ENCODE measurements around the gene SARDH. TPM values are rescaled to one million over a fixed set of nuclear protein-coding genes. Genes with fewer than 3 reads are reported as not detected.

Gene SARDH
- total RNA-seq, 1 donor from 2014 or later, result 12.9 TPM

GRCh38 chr9:133726401-133727276 is 11.5 kb downstream of the SARDH start:
- Mint-ChIP-seq H3K27ac (no peak overlapping the region), H3K9me3 (peaks cover 9% of the 10 kb centered on the region)
- peak; percentile 29 to 77 for DNase-seq (ENCODE audit: low spot score in 2 of 2, unreplicated experiment in 2 of 2)

GRCh38 chr9:133725886-133726285 is 12.3 kb downstream of the SARDH start:
- H3K27me3 Mint-ChIP-seq (ENCODE audit: low read depth), result peaks cover 9% of the 10 kb centered on the region
- no peaks in the 10 kb centered on the region for H3K4me1 Mint-ChIP-seq
- TF ChIP-seq CTCF (IDR thresholded peaks at IDR 0.05; ENCODE audit: unreplicated experiment), result no peak
- no peak for DNase-seq (ENCODE audit: low spot score in 2 of 2, unreplicated experiment in 2 of 2)
- H3K9me3 Mint-ChIP-seq, result peaks cover 10% of the 10 kb centered on the region
- H3K36me3 Mint-ChIP-seq, result peaks cover 1% of the 10 kb centered on the region
- no peak overlapping the region for H3K27ac Mint-ChIP-seq
- no peak overlapping the region for H3K4me3 Mint-ChIP-seq

More at GRCh38 chr9:133726401-133727276, 11.5 kb downstream of the SARDH start:
- Mint-ChIP-seq H3K36me3 (no peaks in the 10 kb centered on the region), H3K4me3 (no peak overlapping the region), H3K27me3 (ENCODE audit: low read depth) (peaks cover 9% of the 10 kb centered on the region), H3K4me1 (no peaks in the 10 kb centered on the region)
- peak; percentile 51 for TF ChIP-seq CTCF (IDR thresholded peaks at IDR 0.05; ENCODE audit: unreplicated experiment)

- Mint-ChIP-seq H3K27me3 (ENCODE audit: low read depth) (peaks cover 2% of the 10 kb centered on the region), H3K27ac (no peak overlapping the region), H3K4me3 (no peak overlapping the region), H3K36me3 (peaks cover 6% of the 10 kb centered on the region), H3K4me1 (peaks cover 20% of the 10 kb centered on the region), H3K9me3 (peaks cover 11% of the 10 kb centered on the region)
- DNase-seq (ENCODE audit: low spot score in 2 of 2, unreplicated experiment in 2 of 2), result no peak
- no peak for TF ChIP-seq CTCF (IDR thresholded peaks at IDR 0.05; ENCODE audit: unreplicated experiment)
These were observed 19.4 kb downstream of the SARDH start for GRCh38 chr9:133718563-133719315.

GRCh38 chr9:133717113-133718031 is 20.8 kb downstream of the SARDH start:
- no peak for TF ChIP-seq CTCF (IDR thresholded peaks at IDR 0.05; ENCODE audit: unreplicated experiment)
- DNase-seq (ENCODE audit: low spot score in 2 of 2, unreplicated experiment in 2 of 2), result no peak
- no peak overlapping the region for H3K4me3 Mint-ChIP-seq
- no peaks in the 10 kb centered on the region for H3K27me3 Mint-ChIP-seq (ENCODE audit: low read depth)
- peaks cover 6% of the 10 kb centered on the region for H3K36me3 Mint-ChIP-seq
- no peak overlapping the region for H3K27ac Mint-ChIP-seq
- H3K4me1 Mint-ChIP-seq, result peaks cover 25% of the 10 kb centered on the region
- peaks cover 7% of the 10 kb centered on the region for H3K9me3 Mint-ChIP-seq

GRCh38 chr9:133716564-133717112 is 21.5 kb downstream of the SARDH start:
- DNase-seq (ENCODE audit: low spot score in 2 of 2, unreplicated experiment in 2 of 2), result no peak
- Mint-ChIP-seq H3K36me3 (peaks cover 6% of the 10 kb centered on the region), H3K4me3 (no peak overlapping the region)

More at GRCh38 chr9:133716564-133717112, 21.5 kb downstream of the SARDH start:
- Mint-ChIP-seq H3K27me3 (ENCODE audit: low read depth) (no peaks in the 10 kb centered on the region), H3K9me3 (peaks cover 7% of the 10 kb centered on the region), H3K4me1 (peaks cover 25% of the 10 kb centered on the region), H3K27ac (no peak overlapping the region)
- no peak for TF ChIP-seq CTCF (IDR thresholded peaks at IDR 0.05; ENCODE audit: unreplicated experiment)

All from mesothelial cell of epicardium (in vitro differentiated cells).